ENCODE measurements around the gene COL2A1.

- TF ChIP-seq POLR2AphosphoS5 (IDR thresholded peaks at IDR 0.05; ENCODE audit: low read depth, low read length) (peak; percentile 26; the same call in 1 of the 2 replicates), POLR2A (IDR thresholded peaks at IDR 0.05; ENCODE audit: low read depth, low read length) (peak; percentile 67; the same call in 1 of the 2 replicates), TAF1 (IDR thresholded peaks at IDR 0.05; ENCODE audit: borderline replicate concordance, low read depth, low read length) (0 out of 2 replicates have a peak, but pooled peaks have one; percentile 20)
Observed at GRCh38 chr12:47963340-47964040, 40.8 kb downstream of the COL2A1 start, which contains the start of gene TMEM106C.

Data from GM12892 (cell line).